DMS 273 (cell line): ENCODE results near the gene POLR2H.
"Not testable (repeated sequence)": the region's sequence is repeated elsewhere in the genome, so short reads cannot be mapped to it uniquely, and the experiment has no call there.

Source experiments
- DNase-seq: peaks from one replicate; lab custom pipeline; 2025; ENCODE audit not compliant: unreplicated experiment; lab: John Stamatoyannopoulos, UW

Gene POLR2H

GRCh38 chr3:184335661-184336546 is 25.6 kb upstream of the POLR2H start:
- peak; percentile 96 for DNase-seq

GRCh38 chr3:184336547-184337398 is 24.7 kb upstream of the POLR2H start:
- peak; percentile 85 for DNase-seq

GRCh38 chr3:184337399-184337714 is 24.2 kb upstream of the POLR2H start, which contains the start of gene FAM131A:
Gene FAM131A (plus strand): TSS chr3:184337600. CDS start chr3:184337631, 31 bp downstream.
- DNase-seq: peak; percentile 68

GRCh38 chr3:184337981-184338380 is 23.5 kb upstream of the POLR2H start:
- DNase-seq: no peak

- DNase-seq: peak; percentile 99
Measured at GRCh38 chr3:184338511-184338945, 23.0 kb upstream of the POLR2H start.

- DNase-seq: no peak
Measured at GRCh38 chr3:184339001-184339400, 22.5 kb upstream of the POLR2H start.

GRCh38 chr3:184339451-184340135 is 21.9 kb upstream of the POLR2H start:
- not testable (repeated sequence) for DNase-seq

GRCh38 chr3:184341925-184342324 is 19.6 kb upstream of the POLR2H start:
- no peak for DNase-seq

GRCh38 chr3:184343200-184343876 is 18.2 kb upstream of the POLR2H start:
- no peak for DNase-seq

- no peak for DNase-seq
Measured at GRCh38 chr3:184344579-184345316, 16.8 kb upstream of the POLR2H start.

GRCh38 chr3:184345317-184346144 is 16.0 kb upstream of the POLR2H start:
- peak; percentile 93 for DNase-seq

GRCh38 chr3:184346480-184347190 is 14.9 kb upstream of the POLR2H start:
- DNase-seq: no peak

GRCh38 chr3:184347321-184348056 is 14.0 kb upstream of the POLR2H start:
- no peak for DNase-seq

- DNase-seq: no peak
Measured at GRCh38 chr3:184348057-184348382, 13.5 kb upstream of the POLR2H start.

- DNase-seq: no peak
Measured at GRCh38 chr3:184349563-184350470, 11.7 kb upstream of the POLR2H start.

GRCh38 chr3:184350618-184351017 is 10.9 kb upstream of the POLR2H start:
- no peak for DNase-seq
